ENCODE data around the gene SHC1.

SHC1 gene

GRCh38 chr1:154957091-154957657, 13.4 kb downstream of the SHC1 start:
- POLR2A ChIA-PET = interaction anchor here (0.7 to 1.9 kb wide), 8 partner anchors 11 to 94 kb away, joined by 3 to 10 read pairs (median 4); partner anchors contain the start of genes ADAM15, FLAD1, PMVK and SHC1
- no peak for TF ChIP-seq SUZ12 (IDR thresholded peaks at IDR 0.05)
- CTCF ChIA-PET = interaction anchor here (1.0 to 2.1 kb wide), 3 partner anchors 42 to 216 kb away, joined by 3 to 12 read pairs (median 3); partner anchors contain the start of gene KRTCAP2
- DNase-seq (ENCODE audit: extremely low spot score) = no peak

GRCh38 chr1:154956544-154956941, 14.0 kb downstream of the SHC1 start:
- TF ChIP-seq ZNF384 (IDR thresholded peaks at IDR 0.05) (no peak), NFRKB (IDR thresholded peaks at IDR 0.05) (no peak), SP1 (IDR thresholded peaks at IDR 0.05) (no peak), L3MBTL2 (conservative IDR thresholded peaks at IDR 0.05) (no peak), PKNOX1 (IDR thresholded peaks at IDR 0.05) (no peak), HDGF (IDR thresholded peaks at IDR 0.05; ENCODE audit: borderline replicate concordance) (no peak)
- DNase-seq (ENCODE audit: extremely low spot score) = no peak
- ChIA-PET CTCF (interaction anchor here (0.7 to 2.1 kb wide), 7 partner anchors 11 to 216 kb away, joined by 3 to 14 read pairs (median 3); partner anchors contain the start of genes KRTCAP2 and LENEP), POLR2A (interaction anchor here (0.7 to 1.9 kb wide), 14 partner anchors 8 to 105 kb away, joined by 3 to 10 read pairs (median 5); partner anchors contain the start of genes ADAM15, CKS1B, FLAD1 and PMVK)

- ChIA-PET CTCF (interaction anchor here (0.7 to 2.1 kb wide), 14 partner anchors 10 to 615 kb away, joined by 3 to 14 read pairs (median 4); partner anchors contain the start of genes KRTCAP2, LENEP and PMVK), POLR2A (interaction anchor here (0.8 to 1.9 kb wide), 13 partner anchors 9 to 106 kb away, joined by 3 to 10 read pairs (median 5); partner anchors contain the start of genes ADAM15, CKS1B, FLAD1 and PMVK)
- DNase-seq (ENCODE audit: extremely low spot score) = peak; percentile 95
- peak; percentile 52; the same call in 1 of the 2 replicates for TF ChIP-seq L3MBTL2 (conservative IDR thresholded peaks at IDR 0.05)
- no peak for TF ChIP-seq LEF1 (IDR thresholded peaks at IDR 0.05; ENCODE audit: borderline replicate concordance)
Observed at GRCh38 chr1:154955718-154956543, 14.6 kb downstream of the SHC1 start, which contains the start of gene PBXIP1. Gene PBXIP1, minus strand, starts transcription at chr1:154956099. Its CDS starts 2,378 bp downstream, at chr1:154953721.

GRCh38 chr1:154955039-154955717, 15.4 kb downstream of the SHC1 start:
- ChIA-PET CTCF (interaction anchor here (0.7 to 2.1 kb wide), 10 partner anchors 10 to 614 kb away, joined by 3 to 14 read pairs (median 4); partner anchors contain the start of genes LENEP and PMVK), POLR2A (interaction anchor here (1.0 to 1.9 kb wide), 10 partner anchors 9 to 45 kb away, joined by 3 to 10 read pairs (median 6); partner anchors contain the start of genes FLAD1, PMVK and SHC1)
- TF ChIP-seq ELF4 (IDR thresholded peaks at IDR 0.05) (no peak), NFRKB (IDR thresholded peaks at IDR 0.05) (no peak), SUZ12 (IDR thresholded peaks at IDR 0.05) (no peak), FOXA1 (IDR thresholded peaks at IDR 0.05) (no peak), FOXM1 (IDR thresholded peaks at IDR 0.05; ENCODE audit: borderline replicate concordance) (no peak), BHLHE40 (IDR thresholded peaks at IDR 0.05; ENCODE audit: borderline replicate concordance) (no peak), SP1 (IDR thresholded peaks at IDR 0.05) (no peak), LEF1 (IDR thresholded peaks at IDR 0.05; ENCODE audit: borderline replicate concordance) (no peak), TARDBP (IDR thresholded peaks at IDR 0.05) (no peak), PKNOX1 (IDR thresholded peaks at IDR 0.05) (no peak), HDGF (IDR thresholded peaks at IDR 0.05; ENCODE audit: borderline replicate concordance) (no peak), ARNT (IDR thresholded peaks at IDR 0.05) (no peak), FOXK2 (IDR thresholded peaks at IDR 0.05) (no peak)
- DNase-seq (ENCODE audit: extremely low spot score) = no peak

GRCh38 chr1:154954541-154954940, 16.0 kb downstream of the SHC1 start:
- no peak for DNase-seq (ENCODE audit: extremely low spot score)
- TF ChIP-seq HDGF (IDR thresholded peaks at IDR 0.05; ENCODE audit: borderline replicate concordance) (no peak), FOXM1 (IDR thresholded peaks at IDR 0.05; ENCODE audit: borderline replicate concordance) (no peak), TARDBP (IDR thresholded peaks at IDR 0.05) (no peak), BHLHE40 (IDR thresholded peaks at IDR 0.05; ENCODE audit: borderline replicate concordance) (no peak), PKNOX1 (IDR thresholded peaks at IDR 0.05) (no peak), ZNF384 (IDR thresholded peaks at IDR 0.05) (no peak), LEF1 (IDR thresholded peaks at IDR 0.05; ENCODE audit: borderline replicate concordance) (no peak), SUZ12 (IDR thresholded peaks at IDR 0.05) (no peak)
- POLR2A ChIA-PET = interaction anchor here (1.4 kb wide), 1 partner anchor 11 kb away, joined by 4 read pairs; no protein-coding TSS in a partner anchor
- CTCF ChIA-PET = no interaction called here

GRCh38 chr1:154953611-154954038, 16.9 kb downstream of the SHC1 start:
- ChIA-PET CTCF (no interaction called here), POLR2A (no interaction called here)
- TF ChIP-seq FOXA1 (IDR thresholded peaks at IDR 0.05) (no peak), BHLHE40 (IDR thresholded peaks at IDR 0.05; ENCODE audit: borderline replicate concordance) (no peak), SUZ12 (IDR thresholded peaks at IDR 0.05) (no peak), SP1 (IDR thresholded peaks at IDR 0.05) (no peak), FOXK2 (IDR thresholded peaks at IDR 0.05) (no peak), HDGF (IDR thresholded peaks at IDR 0.05; ENCODE audit: borderline replicate concordance) (no peak), CTBP1 (IDR thresholded peaks at IDR 0.05; ENCODE audit: borderline replicate concordance) (no peak), LEF1 (IDR thresholded peaks at IDR 0.05; ENCODE audit: borderline replicate concordance) (no peak), FOXM1 (IDR thresholded peaks at IDR 0.05; ENCODE audit: borderline replicate concordance) (no peak), ELF4 (IDR thresholded peaks at IDR 0.05) (no peak), ARNT (IDR thresholded peaks at IDR 0.05) (no peak), L3MBTL2 (conservative IDR thresholded peaks at IDR 0.05) (no peak), ZNF384 (IDR thresholded peaks at IDR 0.05) (no peak), PKNOX1 (IDR thresholded peaks at IDR 0.05) (no peak), NFRKB (IDR thresholded peaks at IDR 0.05) (no peak), TARDBP (IDR thresholded peaks at IDR 0.05) (no peak)
- no peak for DNase-seq (ENCODE audit: extremely low spot score)

Data from HEK293T (cell line).